Measurements from ENCODE around the gene CCDC69. TPM values are rescaled to one million over a fixed set of nuclear protein-coding genes. Genes with fewer than 3 reads are reported as not detected.

Gene CCDC69
- total RNA-seq, 1 experiment from 2014 or later: 2.8 TPM

DNA sequence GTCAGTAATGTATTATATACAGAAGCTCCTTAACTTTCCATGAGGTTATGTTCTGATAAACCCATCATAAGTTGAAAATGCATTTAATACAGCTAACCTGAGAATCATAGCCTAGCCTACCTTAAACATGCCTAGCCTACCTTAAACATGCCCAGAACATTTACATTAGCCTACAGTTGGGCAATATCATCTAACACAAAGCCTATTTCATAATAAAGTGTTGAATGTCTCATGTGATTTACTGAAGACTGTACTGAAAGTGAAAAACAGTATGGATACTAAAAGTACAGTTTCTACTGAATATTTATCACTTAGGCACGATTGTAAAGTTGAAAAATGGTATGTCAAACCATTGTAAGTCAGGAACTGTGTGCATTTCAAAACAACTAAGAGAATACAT is 30.7 kb upstream of the CCDC69 start:
- peak overlapping the region; percentile 79 for H3K4me3 Mint-ChIP-seq (ENCODE audit: unreplicated experiment)
- BruUV-seq (replicated peaks): no TSS peak
- intact Hi-C loops (cut with micrococcal nuclease): loop anchor here (5.0 to 10.0 kb wide), 2 partner anchors 43 to 490 kb away; no protein-coding TSS in a partner anchor
- peak; percentile 56 for DNase-seq (ENCODE audit: unreplicated experiment)
- peaks cover 32% of the 10 kb centered on the region for H3K4me1 Mint-ChIP-seq (ENCODE audit: insufficient read depth, unreplicated experiment)
- H3K9me3 Mint-ChIP-seq (ENCODE audit: unreplicated experiment): no peaks in the 10 kb centered on the region
- CTCF ChIA-PET: interaction anchor here (0.6 to 2.2 kb wide), 10 partner anchors 9 to 1386 kb away, joined by 3 to 12 read pairs (median 6); no protein-coding TSS in a partner anchor
- no peaks in the 10 kb centered on the region for H3K27me3 Mint-ChIP-seq (ENCODE audit: insufficient read depth, unreplicated experiment)
- TF ChIP-seq, protein P1, sequence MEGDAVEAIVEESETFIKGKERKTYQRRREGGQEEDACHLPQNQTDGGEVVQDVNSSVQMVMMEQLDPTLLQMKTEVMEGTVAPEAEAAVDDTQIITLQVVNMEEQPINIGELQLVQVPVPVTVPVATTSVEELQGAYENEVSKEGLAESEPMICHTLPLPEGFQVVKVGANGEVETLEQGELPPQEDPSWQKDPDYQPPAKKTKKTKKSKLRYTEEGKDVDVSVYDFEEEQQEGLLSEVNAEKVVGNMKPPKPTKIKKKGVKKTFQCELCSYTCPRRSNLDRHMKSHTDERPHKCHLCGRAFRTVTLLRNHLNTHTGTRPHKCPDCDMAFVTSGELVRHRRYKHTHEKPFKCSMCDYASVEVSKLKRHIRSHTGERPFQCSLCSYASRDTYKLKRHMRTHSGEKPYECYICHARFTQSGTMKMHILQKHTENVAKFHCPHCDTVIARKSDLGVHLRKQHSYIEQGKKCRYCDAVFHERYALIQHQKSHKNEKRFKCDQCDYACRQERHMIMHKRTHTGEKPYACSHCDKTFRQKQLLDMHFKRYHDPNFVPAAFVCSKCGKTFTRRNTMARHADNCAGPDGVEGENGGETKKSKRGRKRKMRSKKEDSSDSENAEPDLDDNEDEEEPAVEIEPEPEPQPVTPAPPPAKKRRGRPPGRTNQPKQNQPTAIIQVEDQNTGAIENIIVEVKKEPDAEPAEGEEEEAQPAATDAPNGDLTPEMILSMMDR (IDR thresholded peaks at IDR 0.05; ENCODE audit: unreplicated experiment): no peak
- H3K36me3 Mint-ChIP-seq (ENCODE audit: insufficient read depth, unreplicated experiment): peaks cover 26% of the 10 kb centered on the region
- POLR2A ChIA-PET: interaction anchor here (0.6 to 3.7 kb wide), 12 partner anchors 9 to 496 kb away, joined by 3 to 55 read pairs (median 6); partner anchors contain the start of genes DCTN4 and TNIP1
- peak overlapping the region; percentile 50 for H3K27ac Mint-ChIP-seq (ENCODE audit: low read depth, unreplicated experiment)

DNA sequence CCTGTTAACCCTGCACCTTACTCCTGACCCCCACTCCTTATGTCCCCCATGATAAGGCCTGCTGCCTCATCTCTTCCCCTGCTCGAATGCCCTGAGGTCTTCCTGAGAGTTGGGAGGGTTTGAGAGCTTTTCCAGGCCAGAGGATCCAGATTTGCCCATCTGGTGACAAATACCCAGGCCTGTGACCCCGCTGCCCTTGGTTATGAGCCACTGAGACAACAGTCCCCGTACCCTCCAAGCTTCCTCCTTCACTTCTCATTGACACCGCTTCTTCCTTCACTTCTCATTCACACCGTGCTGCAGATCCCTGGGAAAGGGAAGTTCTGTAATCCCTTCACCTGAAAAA is 29.7 kb upstream of the CCDC69 start:
- no peak for DNase-seq (ENCODE audit: unreplicated experiment)
- Mint-ChIP-seq H3K27me3 (ENCODE audit: insufficient read depth, unreplicated experiment) (no peaks in the 10 kb centered on the region), H3K4me1 (ENCODE audit: insufficient read depth, unreplicated experiment) (peaks cover 27% of the 10 kb centered on the region), H3K27ac (ENCODE audit: low read depth, unreplicated experiment) (peak overlapping the region; percentile 10), H3K4me3 (ENCODE audit: unreplicated experiment) (peak overlapping the region; percentile 79), H3K36me3 (ENCODE audit: insufficient read depth, unreplicated experiment) (peaks cover 17% of the 10 kb centered on the region), H3K9me3 (ENCODE audit: unreplicated experiment) (no peaks in the 10 kb centered on the region)
- TF ChIP-seq, protein P1 (IDR thresholded peaks at IDR 0.05; ENCODE audit: unreplicated experiment): no peak
- no TSS peak for BruUV-seq (replicated peaks)
- intact Hi-C loops (cut with micrococcal nuclease): loop anchor here (5.0 to 10.0 kb wide), 2 partner anchors 44 to 491 kb away; no protein-coding TSS in a partner anchor
- POLR2A ChIA-PET: interaction anchor here (0.7 to 3.7 kb wide), 26 partner anchors 10 to 557 kb away, joined by 3 to 55 read pairs (median 4); partner anchors contain the start of genes DCTN4 and TNIP1
- CTCF ChIA-PET: interaction anchor here (0.5 to 2.2 kb wide), 8 partner anchors 10 to 499 kb away, joined by 3 to 12 read pairs (median 4); no protein-coding TSS in a partner anchor

DNA sequence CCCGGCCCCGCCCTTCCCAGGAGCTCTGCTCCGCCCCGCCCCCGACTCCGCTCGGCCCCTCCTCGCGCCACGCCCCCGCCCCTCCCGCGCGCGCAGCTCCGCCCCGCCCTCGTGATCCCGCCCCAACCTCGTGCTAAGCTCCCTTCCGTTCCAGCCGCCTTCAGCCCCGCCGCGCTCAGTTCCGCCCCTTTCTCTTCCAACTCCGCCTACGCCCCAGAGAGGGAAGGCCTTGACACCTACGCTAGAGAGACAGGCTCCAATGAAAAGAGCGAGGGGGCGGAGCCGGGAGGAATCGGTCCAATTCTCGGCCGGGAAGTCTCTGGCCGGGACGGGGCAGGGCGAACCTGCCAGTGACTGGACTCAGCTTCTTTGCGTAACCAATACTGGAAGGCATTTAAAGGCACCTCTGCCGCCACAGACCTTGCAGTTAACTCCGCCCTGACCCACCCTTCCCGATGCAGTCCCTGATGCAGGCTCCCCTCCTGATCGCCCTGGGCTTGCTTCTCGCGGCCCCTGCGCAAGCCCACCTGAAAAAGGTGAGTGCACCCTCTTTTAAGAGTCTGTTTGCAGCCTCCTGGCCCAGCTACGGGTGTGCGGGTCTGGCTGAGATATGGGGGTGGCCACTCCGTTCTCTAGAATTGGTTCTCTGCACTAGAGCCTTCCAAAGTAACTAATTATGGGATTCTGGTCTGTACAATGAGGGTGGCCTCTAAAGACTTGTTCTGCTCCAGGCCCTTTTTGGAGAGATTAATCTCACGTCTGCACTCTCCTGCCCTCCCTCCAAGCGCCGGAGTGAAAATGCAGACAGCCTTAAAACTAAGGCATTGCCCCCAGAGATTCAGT is 29.1 kb upstream of the CCDC69 start, which contains the start of gene GM2A:
TSS of gene GM2A (plus strand) at position 424 of the 843 bp plus-strand sequence. CDS start at position 456, 32 bp downstream.
- TF ChIP-seq, protein P1 (IDR thresholded peaks at IDR 0.05; ENCODE audit: unreplicated experiment): no peak
- Mint-ChIP-seq H3K9me3 (ENCODE audit: unreplicated experiment) (no peaks in the 10 kb centered on the region), H3K36me3 (ENCODE audit: insufficient read depth, unreplicated experiment) (peaks cover 11% of the 10 kb centered on the region), H3K4me3 (ENCODE audit: unreplicated experiment) (peak within 1 kb of the TSS; percentile 79), H3K4me1 (ENCODE audit: insufficient read depth, unreplicated experiment) (peaks cover 21% of the 10 kb centered on the region), H3K27me3 (ENCODE audit: insufficient read depth, unreplicated experiment) (no peaks in the 10 kb centered on the region), H3K27ac (ENCODE audit: low read depth, unreplicated experiment) (peak within 1 kb of the TSS; percentile 10)
- BruUV-seq (replicated peaks): TSS peak; percentile 73
- intact Hi-C loops (cut with micrococcal nuclease): loop anchor here (5.0 to 10.0 kb wide), 2 partner anchors 44 to 492 kb away; no protein-coding TSS in a partner anchor
- ChIA-PET POLR2A (interaction anchor here (0.6 to 3.7 kb wide), 55 partner anchors 11 to 1230 kb away, joined by 3 to 55 read pairs (median 4); partner anchors contain the start of genes CCDC69, DCTN4, RBM22 and SLC36A1), CTCF (interaction anchor here (0.5 to 3.0 kb wide), 15 partner anchors 10 to 507 kb away, joined by 3 to 19 read pairs (median 3); partner anchors contain the start of gene CCDC69)
- peak; percentile 100 for DNase-seq (ENCODE audit: unreplicated experiment)

DNA sequence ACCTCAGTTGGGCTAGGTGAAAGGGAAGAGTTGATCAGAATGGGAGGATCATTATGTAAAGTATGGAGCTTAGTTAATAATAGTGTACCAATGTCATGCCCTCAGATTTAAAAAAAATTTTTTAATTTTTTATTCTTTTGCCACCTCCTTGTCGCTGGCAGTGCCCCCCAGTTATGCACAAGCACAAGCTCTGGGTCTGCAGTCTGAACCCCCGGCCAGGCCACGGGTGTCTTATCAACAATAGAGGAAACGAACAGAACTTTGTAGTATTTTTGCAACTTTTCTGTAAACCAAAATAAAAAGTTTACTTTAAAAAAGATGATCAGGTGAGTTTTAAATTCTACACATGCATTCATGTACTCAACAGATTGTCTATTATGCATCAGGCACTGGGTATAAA is 27.7 kb upstream of the CCDC69 start:
- ChIA-PET POLR2A (interaction anchor here (0.7 to 3.7 kb wide), 8 partner anchors 13 to 526 kb away, joined by 3 to 50 read pairs (median 8); partner anchors contain the start of gene TNIP1), CTCF (interaction anchor here (0.6 to 3.0 kb wide), 8 partner anchors 10 to 125 kb away, joined by 3 to 19 read pairs (median 4); partner anchors contain the start of gene CCDC69)
- no peak overlapping the region for H3K27ac Mint-ChIP-seq (ENCODE audit: low read depth, unreplicated experiment)
- TF ChIP-seq, protein P1 (IDR thresholded peaks at IDR 0.05; ENCODE audit: unreplicated experiment): no peak
- no peak for DNase-seq (ENCODE audit: unreplicated experiment)
- intact Hi-C loops (cut with micrococcal nuclease): loop anchor here (5.0 to 10.0 kb wide), 2 partner anchors 46 to 493 kb away; no protein-coding TSS in a partner anchor
- no peaks in the 10 kb centered on the region for H3K27me3 Mint-ChIP-seq (ENCODE audit: insufficient read depth, unreplicated experiment)
- no TSS peak for BruUV-seq (replicated peaks)
- peak overlapping the region; percentile 79 for H3K4me3 Mint-ChIP-seq (ENCODE audit: unreplicated experiment)
- H3K4me1 Mint-ChIP-seq (ENCODE audit: insufficient read depth, unreplicated experiment): peaks cover 7% of the 10 kb centered on the region
- no peaks in the 10 kb centered on the region for H3K9me3 Mint-ChIP-seq (ENCODE audit: unreplicated experiment)
- peaks cover 11% of the 10 kb centered on the region for H3K36me3 Mint-ChIP-seq (ENCODE audit: insufficient read depth, unreplicated experiment)
